SK-N-SH (cell line): ENCODE results near the gene XPO1. TPM values are rescaled to one million over a fixed set of nuclear protein-coding genes. Genes with fewer than 3 reads are reported as not detected.

Source experiments
- CTCF ChIA-PET: fragments of 300-600, 350-600 bp; formaldehyde crosslinking; extraction: SDS; loops from one replicate; lab custom pipeline; 2021; lab: Yijun Ruan, JAX
- POLR2A ChIA-PET: fragments of 350-600 bp; sonication (Branson Sonifier 250); formaldehyde crosslinking; extraction: SDS; loops from one replicate; lab custom pipeline; 2020; ENCODE audit warnings: antibody characterized with exemption, inconsistent platforms; lab: Yijun Ruan, JAX
- DNase-seq: peaks from one replicate; pipeline ENCODE4 v3.0.0; 2012
- H2AFZ ChIP-seq: fragments of 200-600 bp; sonication (generic); 2 replicates; pipeline ENCODE4 v1.8.1; 2016; ENCODE audit warnings: antibody characterized with exemption, mild to moderate bottlenecking, low read depth
- H3F3A ChIP-seq: fragments of 200-600 bp; sonication (generic); replicated peaks from 2 replicates; pipeline ENCODE3; 2016; ENCODE audit warnings: antibody characterized with exemption, mild to moderate bottlenecking; ENCODE audit not compliant: insufficient read depth
- H3K27ac ChIP-seq, 2 experiments: fragments of 200-500 bp in 1 of 2; fragments of 200-600 bp in 1 of 2; sonication (Bioruptor generic) in 1 of 2; sonication (generic), shearing (Covaris generic) in 1 of 2; 2 replicates each; pipeline versions ENCODE4 v1.5.1 to v1.6.1; 2014 to 2016; ENCODE audit warnings: low read depth in 2 of 2, inconsistent platforms in 1 of 2, low read length in 1 of 2, mild to moderate bottlenecking in 1 of 2, mixed read lengths in 1 of 2
- H3K27me3 ChIP-seq: fragments of 200-600 bp; sonication (generic), shearing (Covaris generic); 2 replicates; pipeline ENCODE4 v1.6.1; 2016; ENCODE audit warnings: mixed run types; ENCODE audit not compliant: insufficient read depth
- H3K36me3 ChIP-seq, 2 experiments: fragments of 200-500 bp in 1 of 2; fragments of 200-600 bp in 1 of 2; sonication (Bioruptor generic) in 1 of 2; sonication (generic) in 1 of 2; replicated peaks in 1 of 2; 2 replicates each; pipeline versions ENCODE3 to v1.5.1; 2014 to 2016; ENCODE audit warnings: low read length in 1 of 2, mild to moderate bottlenecking in 1 of 2; ENCODE audit not compliant: insufficient read depth in 2 of 2, control insufficient read depth in 1 of 2
- H3K4me1 ChIP-seq, 2 experiments: fragments of 200-500 bp in 1 of 2; fragments of 200-600 bp in 1 of 2; sonication (Bioruptor generic) in 1 of 2; sonication (generic), shearing (Covaris generic) in 1 of 2; 2 replicates each; pipeline versions ENCODE4 v1.5.1 to v1.6.1; 2014 to 2016; ENCODE audit warnings: low read depth in 1 of 2, low read length in 1 of 2, mixed run types in 1 of 2; ENCODE audit not compliant: insufficient read depth in 2 of 2, control insufficient read depth in 1 of 2
- H3K4me2 ChIP-seq: fragments of 200-600 bp; sonication (generic), shearing (Covaris generic); 2 replicates; pipeline ENCODE4 v1.6.1; 2017; ENCODE audit warnings: mixed run types
- H3K4me3 ChIP-seq, 2 experiments: fragments of 200-500 bp in 1 of 2; fragments of 200-600 bp in 1 of 2; sonication (Bioruptor generic) in 1 of 2; sonication (generic), shearing (Covaris generic) in 1 of 2; 2 replicates each; pipeline versions ENCODE4 v1.5.1 to v1.8.1; 2014 to 2016; ENCODE audit warnings: low read depth in 2 of 2, inconsistent platforms in 1 of 2, low read length in 1 of 2, mild to moderate bottlenecking in 1 of 2, mixed read lengths in 1 of 2, moderate library complexity in 1 of 2
- H3K79me2 ChIP-seq: fragments of 200-600 bp; sonication (generic); 2 replicates; pipeline ENCODE4 v1.8.1; 2017; ENCODE audit warnings: mild to moderate bottlenecking; ENCODE audit not compliant: insufficient read depth
- H3K9ac ChIP-seq: fragments of 200-600 bp; sonication (generic); 2 replicates; pipeline ENCODE4 v1.6.1; 2017; ENCODE audit warnings: mixed run types
- H3K9me2 ChIP-seq: fragments of 200-600 bp; sonication (generic); 2 replicates; pipeline ENCODE4 v1.6.1; 2017; ENCODE audit warnings: mixed run types
- H3K9me3 ChIP-seq: fragments of 200-600 bp; sonication (generic); 2 replicates; pipeline ENCODE4 v1.6.1; 2017; ENCODE audit warnings: mixed run types, mild to moderate bottlenecking, moderate library complexity
- H4K20me1 ChIP-seq: fragments of 200-600 bp; sonication (generic); 2 replicates; pipeline ENCODE4 v1.6.1; 2017; ENCODE audit warnings: mild to moderate bottlenecking, mixed run types; ENCODE audit not compliant: insufficient read depth
- ELF1 ChIP-seq: IDR thresholded peaks from 2 replicates; pipeline ENCODE4 v1.4.0; 2012
- EZH2phosphoT487 ChIP-seq: fragments of 200-600 bp; sonication (generic); IDR thresholded peaks from 2 replicates; pipeline ENCODE4 v1.6.1; 2017; ENCODE audit warnings: low read depth, mixed run types, mild to moderate bottlenecking, antibody characterized with exemption, moderate library complexity, borderline replicate concordance
- FOXJ3 ChIP-seq: sonication (generic); formaldehyde crosslinking; IDR thresholded peaks from 2 replicates; pipeline ENCODE4 v1.5.1; 2020; ENCODE audit warnings: mild to moderate bottlenecking, missing genetic modification reagents
- FOXM1 ChIP-seq: IDR thresholded peaks from 2 replicates; pipeline ENCODE4 v1.4.0; 2012; ENCODE audit warnings: low read depth, mild to moderate bottlenecking
- MEF2A ChIP-seq: IDR thresholded peaks from 2 replicates; pipeline ENCODE4 v1.4.0; 2012; ENCODE audit warnings: low read depth, borderline replicate concordance
- SMC3 ChIP-seq: IDR thresholded peaks from 2 replicates; pipeline ENCODE4 v1.6.1; 2012; ENCODE audit warnings: low read depth, low read length, improper control_type of control experiment
- TCF12 ChIP-seq: IDR thresholded peaks from 2 replicates; pipeline ENCODE4 v1.4.0; 2012
- TEAD4 ChIP-seq: IDR thresholded peaks from 2 replicates; pipeline ENCODE4 v1.4.0; 2012; ENCODE audit warnings: mild to moderate bottlenecking, borderline replicate concordance; ENCODE audit not compliant: insufficient read depth
- YY1 ChIP-seq: IDR thresholded peaks from 2 replicates; pipeline ENCODE4 v1.4.0; 2012; ENCODE audit warnings: low read depth, mild to moderate bottlenecking
- WGBS: methylation state at CpG from one replicate; pipeline ENCODE4 v1.1.6; 2017; ENCODE audit warnings: low lambda C conversion rate; 5-methylcytosine and 5-hydroxymethylcytosine counted together
- polyA plus RNA-seq, 3 experiments: library from polyadenylated mRNA; depleted of rRNA; stranded (reverse); fragments of >200 nt; gene quantifications; 2 replicates each; pipeline ENCODE4 v1.2.3, GENCODE V29; 2012
- TF ChIP-seq, protein P1 (sequence below): IDR thresholded peaks from 2 replicates; pipeline ENCODE4 v1.6.1; 2012; ENCODE audit warnings: mild to moderate bottlenecking, low read depth, low read length, moderate library complexity
- TF ChIP-seq, protein P2 (sequence below): fragments of 200-600 bp; sonication (generic); IDR thresholded peaks from 2 replicates; pipeline ENCODE4 v1.6.1; 2017; ENCODE audit warnings: antibody characterized with exemption, mild to moderate bottlenecking, moderate library complexity
- TF ChIP-seq, protein P3 (sequence below): IDR thresholded peaks from 2 replicates; pipeline ENCODE4 v1.4.0; 2012; ENCODE audit warnings: low read depth, borderline replicate concordance

Gene XPO1
- polyA plus RNA-seq, 1 of the 3 experiments (the other 2 are of a cell fraction): 61.0 TPM

DNA sequence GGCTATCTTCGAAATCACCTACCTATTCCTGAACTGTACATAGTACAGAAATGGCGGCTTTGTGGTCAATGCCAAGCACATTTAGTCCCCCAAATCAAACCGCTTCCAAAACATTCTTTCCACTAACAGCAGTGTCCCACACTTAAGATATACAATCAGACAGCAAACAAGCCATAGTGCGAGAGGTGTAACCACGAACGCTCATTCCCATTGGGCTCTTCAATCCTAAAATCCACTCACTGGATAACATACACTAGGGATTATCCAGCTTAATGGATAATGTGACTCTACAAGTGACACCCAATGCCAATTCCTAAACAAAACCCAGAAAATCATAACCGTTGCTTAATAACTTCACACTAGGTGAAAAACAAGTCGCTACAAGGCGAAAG, 2.0 kb downstream of the XPO1 start:
- H3K4me2 ChIP-seq: peak overlapping the region; percentile 74
- H3K27me3 ChIP-seq: no peaks in the 10 kb centered on the region
- peaks cover 15 to 23% of the 10 kb centered on the region in 2 experiments for H3K36me3 ChIP-seq
- ChIA-PET POLR2A (interaction anchor here (0.6 kb wide), 1 partner anchor 122 kb away, joined by 4 read pairs; no protein-coding TSS in a partner anchor), CTCF (no interaction called here)
- H3K9me2 ChIP-seq: no peaks in the 10 kb centered on the region
- H4K20me1 ChIP-seq: peaks cover 58% of the 10 kb centered on the region
- peak; percentile 50; the same call in 1 of the 2 replicates for TF ChIP-seq YY1
- no peak for TF ChIP-seq MEF2A
- DNase-seq: peak; percentile 10
- H3K27ac ChIP-seq: peak overlapping the region; percentile 91 to 96
- H3K4me1 ChIP-seq: peaks cover 6 to 9% of the 10 kb centered on the region in 2 experiments; a peak in 3 of 4 replicates
- H3F3A ChIP-seq: peaks cover 22% of the 10 kb centered on the region
- peak overlapping the region; percentile 97 for H3K9ac ChIP-seq
- H3K79me2 ChIP-seq: peaks cover 68% of the 10 kb centered on the region
- 0% methylated on average over 9 of the region's 9 CpGs for WGBS
- no peaks in the 10 kb centered on the region for H3K9me3 ChIP-seq
- no peak overlapping the region for H2AFZ ChIP-seq
- peak overlapping the region; percentile 59 to 98 for H3K4me3 ChIP-seq

DNA sequence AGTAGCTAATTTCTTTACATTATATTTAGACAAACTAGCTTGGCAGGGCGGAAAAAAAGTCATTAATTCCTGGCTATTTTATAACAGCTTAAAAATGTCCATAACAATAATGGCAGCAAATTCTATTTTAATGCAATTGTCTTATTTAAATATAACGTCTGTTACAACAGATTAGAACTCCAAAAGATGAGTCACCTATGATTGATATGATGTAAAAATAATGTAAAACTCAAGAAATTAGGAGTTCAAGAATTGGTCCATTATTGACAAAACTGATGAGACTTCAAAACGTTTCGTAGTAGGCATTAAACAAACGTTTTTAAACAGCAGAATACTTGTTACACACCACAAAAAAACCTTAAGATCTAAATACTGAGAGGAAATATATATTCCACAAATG, 2.7 kb downstream of the XPO1 start:
- WGBS: 16% methylated on average over 5 of the region's 5 CpGs
- H3K4me1 ChIP-seq: peaks cover 9 to 13% of the 10 kb centered on the region in 2 experiments; a peak in 3 of 4 replicates
- DNase-seq: no peak
- H3K27me3 ChIP-seq: no peaks in the 10 kb centered on the region
- ChIA-PET CTCF (interaction anchor here (1.0 kb wide), 1 partner anchor 319 kb away, joined by 3 read pairs; no protein-coding TSS in a partner anchor), POLR2A (interaction anchor here (0.5 kb wide), 1 partner anchor 18 kb away, joined by 4 read pairs; no protein-coding TSS in a partner anchor)
- no peaks in the 10 kb centered on the region for H3K9me3 ChIP-seq
- no peak for TF ChIP-seq TEAD4
- TF ChIP-seq, protein P1, sequence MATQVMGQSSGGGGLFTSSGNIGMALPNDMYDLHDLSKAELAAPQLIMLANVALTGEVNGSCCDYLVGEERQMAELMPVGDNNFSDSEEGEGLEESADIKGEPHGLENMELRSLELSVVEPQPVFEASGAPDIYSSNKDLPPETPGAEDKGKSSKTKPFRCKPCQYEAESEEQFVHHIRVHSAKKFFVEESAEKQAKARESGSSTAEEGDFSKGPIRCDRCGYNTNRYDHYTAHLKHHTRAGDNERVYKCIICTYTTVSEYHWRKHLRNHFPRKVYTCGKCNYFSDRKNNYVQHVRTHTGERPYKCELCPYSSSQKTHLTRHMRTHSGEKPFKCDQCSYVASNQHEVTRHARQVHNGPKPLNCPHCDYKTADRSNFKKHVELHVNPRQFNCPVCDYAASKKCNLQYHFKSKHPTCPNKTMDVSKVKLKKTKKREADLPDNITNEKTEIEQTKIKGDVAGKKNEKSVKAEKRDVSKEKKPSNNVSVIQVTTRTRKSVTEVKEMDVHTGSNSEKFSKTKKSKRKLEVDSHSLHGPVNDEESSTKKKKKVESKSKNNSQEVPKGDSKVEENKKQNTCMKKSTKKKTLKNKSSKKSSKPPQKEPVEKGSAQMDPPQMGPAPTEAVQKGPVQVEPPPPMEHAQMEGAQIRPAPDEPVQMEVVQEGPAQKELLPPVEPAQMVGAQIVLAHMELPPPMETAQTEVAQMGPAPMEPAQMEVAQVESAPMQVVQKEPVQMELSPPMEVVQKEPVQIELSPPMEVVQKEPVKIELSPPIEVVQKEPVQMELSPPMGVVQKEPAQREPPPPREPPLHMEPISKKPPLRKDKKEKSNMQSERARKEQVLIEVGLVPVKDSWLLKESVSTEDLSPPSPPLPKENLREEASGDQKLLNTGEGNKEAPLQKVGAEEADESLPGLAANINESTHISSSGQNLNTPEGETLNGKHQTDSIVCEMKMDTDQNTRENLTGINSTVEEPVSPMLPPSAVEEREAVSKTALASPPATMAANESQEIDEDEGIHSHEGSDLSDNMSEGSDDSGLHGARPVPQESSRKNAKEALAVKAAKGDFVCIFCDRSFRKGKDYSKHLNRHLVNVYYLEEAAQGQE: no peak
- no peak for TF ChIP-seq SMC3
- TF ChIP-seq ELF1: no peak
- TF ChIP-seq, protein P2, sequence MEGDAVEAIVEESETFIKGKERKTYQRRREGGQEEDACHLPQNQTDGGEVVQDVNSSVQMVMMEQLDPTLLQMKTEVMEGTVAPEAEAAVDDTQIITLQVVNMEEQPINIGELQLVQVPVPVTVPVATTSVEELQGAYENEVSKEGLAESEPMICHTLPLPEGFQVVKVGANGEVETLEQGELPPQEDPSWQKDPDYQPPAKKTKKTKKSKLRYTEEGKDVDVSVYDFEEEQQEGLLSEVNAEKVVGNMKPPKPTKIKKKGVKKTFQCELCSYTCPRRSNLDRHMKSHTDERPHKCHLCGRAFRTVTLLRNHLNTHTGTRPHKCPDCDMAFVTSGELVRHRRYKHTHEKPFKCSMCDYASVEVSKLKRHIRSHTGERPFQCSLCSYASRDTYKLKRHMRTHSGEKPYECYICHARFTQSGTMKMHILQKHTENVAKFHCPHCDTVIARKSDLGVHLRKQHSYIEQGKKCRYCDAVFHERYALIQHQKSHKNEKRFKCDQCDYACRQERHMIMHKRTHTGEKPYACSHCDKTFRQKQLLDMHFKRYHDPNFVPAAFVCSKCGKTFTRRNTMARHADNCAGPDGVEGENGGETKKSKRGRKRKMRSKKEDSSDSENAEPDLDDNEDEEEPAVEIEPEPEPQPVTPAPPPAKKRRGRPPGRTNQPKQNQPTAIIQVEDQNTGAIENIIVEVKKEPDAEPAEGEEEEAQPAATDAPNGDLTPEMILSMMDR: no peak
- TF ChIP-seq FOXM1: no peak
- TF ChIP-seq FOXJ3 (CRISPR knock-in tag): no peak
- TF ChIP-seq, protein P3, sequence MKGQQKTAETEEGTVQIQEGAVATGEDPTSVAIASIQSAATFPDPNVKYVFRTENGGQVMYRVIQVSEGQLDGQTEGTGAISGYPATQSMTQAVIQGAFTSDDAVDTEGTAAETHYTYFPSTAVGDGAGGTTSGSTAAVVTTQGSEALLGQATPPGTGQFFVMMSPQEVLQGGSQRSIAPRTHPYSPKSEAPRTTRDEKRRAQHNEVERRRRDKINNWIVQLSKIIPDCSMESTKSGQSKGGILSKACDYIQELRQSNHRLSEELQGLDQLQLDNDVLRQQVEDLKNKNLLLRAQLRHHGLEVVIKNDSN: no peak
- TF ChIP-seq EZH2phosphoT487: no peak
- no peak for TF ChIP-seq TCF12
- H3K4me3 ChIP-seq: peak overlapping the region; percentile 59 to 98; a peak in 3 of 4 replicates
- H3K9me2 ChIP-seq: no peaks in the 10 kb centered on the region
- peak overlapping the region; percentile 74 for H3K4me2 ChIP-seq
- H2AFZ ChIP-seq: no peak overlapping the region
- peak overlapping the region; percentile 91 to 96 for H3K27ac ChIP-seq
- H3K9ac ChIP-seq: peak overlapping the region; percentile 97
- peaks cover 65% of the 10 kb centered on the region for H4K20me1 ChIP-seq
- peaks cover 22% of the 10 kb centered on the region for H3F3A ChIP-seq
- H3K36me3 ChIP-seq: peaks cover 16 to 30% of the 10 kb centered on the region in 2 experiments
- peaks cover 75% of the 10 kb centered on the region for H3K79me2 ChIP-seq
